GM10266 (cell line): ENCODE measurements around the gene OGDH.

Source experiments
- DNase-seq: peaks from one replicate; pipeline ENCODE4 v3.0.0; 2012; ENCODE audit errors: extremely low spot score
- TF ChIP-seq, protein P1 (sequence below): IDR thresholded peaks from 2 replicates; pipeline ENCODE4 v1.5.1; 2012; ENCODE audit warnings: mild to moderate bottlenecking, low read depth; ENCODE audit not compliant: control insufficient read depth, insufficient read depth; ENCODE audit errors: missing control alignments

Gene OGDH

DNA sequence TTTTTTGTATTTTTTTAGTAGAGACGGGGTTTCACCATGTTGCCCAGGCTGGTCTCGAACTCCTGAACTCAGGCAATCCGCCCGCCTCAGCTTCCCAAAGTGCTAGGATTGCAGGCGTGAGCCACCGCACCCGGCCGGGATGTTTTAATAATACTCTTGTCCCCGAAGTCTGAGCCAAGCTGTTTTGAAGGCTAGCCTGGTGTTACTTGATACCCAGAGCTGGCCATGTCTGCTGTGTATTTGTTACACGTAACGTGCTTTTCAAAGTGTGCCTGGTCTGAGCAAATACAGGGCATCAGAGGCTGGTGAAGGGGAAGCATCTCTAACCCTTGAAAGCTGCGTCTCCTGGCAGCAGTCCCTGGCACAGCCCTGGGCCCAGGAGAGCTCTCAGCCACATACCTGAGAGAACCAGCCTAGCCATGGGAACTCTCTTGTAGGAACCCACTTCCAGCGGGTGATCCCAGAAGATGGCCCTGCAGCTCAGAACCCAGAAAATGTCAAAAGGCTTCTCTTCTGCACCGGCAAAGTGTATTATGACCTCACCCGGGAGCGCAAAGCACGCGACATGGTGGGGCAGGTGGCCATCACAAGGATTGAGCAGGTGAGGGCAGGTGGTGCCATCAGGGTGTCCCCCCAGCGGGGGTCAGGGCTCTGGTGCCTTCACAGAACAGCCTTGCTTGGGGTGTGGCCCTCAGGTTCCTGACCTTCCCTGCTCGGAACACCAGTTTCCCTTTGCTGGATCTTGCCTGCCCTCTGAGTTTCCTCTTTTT is 100.5 kb downstream of the OGDH start:
- TF ChIP-seq, protein P1, sequence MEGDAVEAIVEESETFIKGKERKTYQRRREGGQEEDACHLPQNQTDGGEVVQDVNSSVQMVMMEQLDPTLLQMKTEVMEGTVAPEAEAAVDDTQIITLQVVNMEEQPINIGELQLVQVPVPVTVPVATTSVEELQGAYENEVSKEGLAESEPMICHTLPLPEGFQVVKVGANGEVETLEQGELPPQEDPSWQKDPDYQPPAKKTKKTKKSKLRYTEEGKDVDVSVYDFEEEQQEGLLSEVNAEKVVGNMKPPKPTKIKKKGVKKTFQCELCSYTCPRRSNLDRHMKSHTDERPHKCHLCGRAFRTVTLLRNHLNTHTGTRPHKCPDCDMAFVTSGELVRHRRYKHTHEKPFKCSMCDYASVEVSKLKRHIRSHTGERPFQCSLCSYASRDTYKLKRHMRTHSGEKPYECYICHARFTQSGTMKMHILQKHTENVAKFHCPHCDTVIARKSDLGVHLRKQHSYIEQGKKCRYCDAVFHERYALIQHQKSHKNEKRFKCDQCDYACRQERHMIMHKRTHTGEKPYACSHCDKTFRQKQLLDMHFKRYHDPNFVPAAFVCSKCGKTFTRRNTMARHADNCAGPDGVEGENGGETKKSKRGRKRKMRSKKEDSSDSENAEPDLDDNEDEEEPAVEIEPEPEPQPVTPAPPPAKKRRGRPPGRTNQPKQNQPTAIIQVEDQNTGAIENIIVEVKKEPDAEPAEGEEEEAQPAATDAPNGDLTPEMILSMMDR, result no peak
- peak; percentile 4 for DNase-seq

DNA sequence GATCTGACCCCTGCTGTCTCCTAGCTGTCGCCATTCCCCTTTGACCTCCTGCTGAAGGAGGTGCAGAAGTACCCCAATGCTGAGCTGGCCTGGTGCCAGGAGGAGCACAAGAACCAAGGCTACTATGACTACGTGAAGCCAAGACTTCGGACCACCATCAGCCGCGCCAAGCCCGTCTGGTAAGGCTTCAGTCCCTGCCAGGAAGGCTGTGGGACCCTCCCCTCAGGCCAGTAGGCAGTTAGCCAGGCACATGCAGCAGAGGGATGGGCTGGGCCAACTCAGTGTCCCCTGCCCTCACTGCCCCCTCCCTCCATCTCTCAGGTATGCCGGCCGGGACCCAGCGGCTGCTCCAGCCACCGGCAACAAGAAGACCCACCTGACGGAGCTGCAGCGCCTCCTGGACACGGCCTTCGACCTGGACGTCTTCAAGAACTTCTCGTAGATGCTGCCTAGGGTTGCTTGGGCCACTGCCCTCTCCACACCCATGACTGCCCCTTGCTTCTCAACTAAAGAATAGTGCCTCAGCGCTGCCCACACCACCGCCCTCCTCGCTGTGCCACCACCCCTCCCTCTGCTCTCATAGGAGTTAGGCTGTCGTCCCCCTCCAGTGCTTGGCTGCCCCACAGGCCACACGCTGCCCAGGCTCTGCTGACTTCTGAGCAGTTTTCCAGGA is 101.3 kb downstream of the OGDH start:
- DNase-seq, result no peak
- TF ChIP-seq, protein P1, result no peak

DNA sequence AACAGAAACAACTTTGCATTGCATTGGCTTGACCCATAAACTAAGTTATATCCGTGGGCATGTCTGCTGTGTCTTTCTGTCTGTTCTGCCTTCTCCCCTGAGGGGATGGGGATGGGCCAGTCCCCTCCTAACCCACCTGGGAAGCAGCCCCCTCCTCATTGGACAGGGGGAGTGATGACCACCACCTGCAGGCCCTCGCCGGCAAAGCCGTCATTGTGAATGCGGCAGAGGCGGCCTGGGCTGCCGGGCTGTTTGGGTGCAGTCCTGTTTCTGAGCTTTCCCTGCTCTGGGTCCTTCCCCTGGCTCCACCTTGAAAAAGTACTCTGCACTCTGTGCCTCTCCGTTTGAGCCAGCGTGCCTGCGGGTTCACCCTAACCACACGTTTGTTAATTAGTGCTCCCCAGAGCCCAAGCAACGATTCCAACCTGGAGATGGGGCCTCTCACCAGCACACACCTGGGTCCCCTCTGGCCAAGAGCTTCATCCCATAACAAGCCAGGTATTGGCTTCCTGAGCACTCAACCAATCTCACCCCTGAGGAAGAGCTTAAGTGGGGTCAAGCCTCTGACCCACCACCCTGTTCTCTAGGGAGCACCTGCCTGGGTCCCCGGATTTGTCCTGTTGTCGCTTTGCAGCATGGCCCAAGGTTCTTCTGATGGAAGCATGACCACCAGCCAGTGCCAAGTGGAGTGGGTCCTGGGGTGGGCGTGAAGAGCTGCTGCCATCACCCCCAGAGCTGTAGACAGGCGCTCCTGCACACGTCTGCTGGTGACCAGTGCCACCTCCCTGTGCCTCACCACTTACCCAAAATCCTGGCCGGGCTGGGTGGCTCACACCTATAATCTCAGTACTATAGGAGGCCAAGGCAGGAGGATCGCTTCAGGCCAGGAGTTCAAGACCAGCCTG is 102.8 kb downstream of the OGDH start:
- peak; percentile 2 for DNase-seq
- TF ChIP-seq, protein P1, result no peak

DNA sequence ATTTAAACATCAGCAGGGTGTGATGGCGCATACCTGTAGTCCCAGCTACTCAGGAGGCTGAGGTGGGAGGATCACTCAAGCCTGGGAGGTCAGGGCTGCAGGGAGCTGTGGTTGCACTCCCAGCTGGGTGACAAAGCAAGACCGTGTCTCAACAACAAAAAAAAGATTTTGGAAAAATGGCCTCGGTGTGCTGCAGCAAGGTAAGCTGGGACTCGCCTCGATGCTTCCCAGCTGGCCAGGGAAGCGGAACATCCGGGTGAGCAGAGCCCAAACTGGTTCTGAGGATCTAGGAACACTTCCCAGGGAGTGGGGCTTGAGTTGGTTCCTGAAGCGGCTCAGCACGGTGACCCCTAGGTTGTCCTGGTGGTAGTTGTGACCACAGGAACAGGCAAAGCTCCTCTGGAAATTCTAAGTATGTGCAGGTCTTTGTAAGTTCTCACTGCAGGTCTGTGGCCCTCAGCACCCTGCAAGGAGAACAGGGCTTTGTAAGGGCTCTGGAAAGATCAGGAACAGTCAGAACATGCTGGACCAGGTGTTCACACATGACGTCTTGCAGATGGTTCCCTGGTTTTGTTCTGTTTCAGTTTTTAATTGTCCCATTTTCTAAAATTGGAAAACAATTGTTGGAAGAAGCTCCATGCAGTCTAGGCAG is 103.6 kb downstream of the OGDH start:
- DNase-seq, result peak; percentile 5
- TF ChIP-seq, protein P1, result no peak

DNA sequence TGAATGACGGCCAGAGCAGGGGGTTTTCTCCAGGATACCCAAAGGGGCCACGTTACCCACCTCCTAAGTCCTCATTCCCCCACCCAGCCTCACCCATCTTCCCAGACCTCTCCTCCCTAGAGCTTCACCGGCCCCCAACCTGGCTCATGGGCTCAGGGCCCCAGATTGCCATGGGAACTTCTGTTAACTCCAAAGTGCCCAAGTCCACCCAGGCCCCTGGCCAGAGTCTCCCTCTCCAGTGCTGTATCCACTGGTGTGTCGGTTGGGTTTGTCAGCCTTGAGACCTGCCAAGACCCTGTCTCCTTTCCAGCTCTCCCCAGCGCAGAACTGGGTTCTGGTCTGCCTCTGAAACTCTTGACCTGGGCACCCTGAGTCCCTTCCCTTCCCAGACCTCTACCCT is 105.1 kb downstream of the OGDH start:
- peak; percentile 3 for DNase-seq
- TF ChIP-seq, protein P1, result no peak

DNA sequence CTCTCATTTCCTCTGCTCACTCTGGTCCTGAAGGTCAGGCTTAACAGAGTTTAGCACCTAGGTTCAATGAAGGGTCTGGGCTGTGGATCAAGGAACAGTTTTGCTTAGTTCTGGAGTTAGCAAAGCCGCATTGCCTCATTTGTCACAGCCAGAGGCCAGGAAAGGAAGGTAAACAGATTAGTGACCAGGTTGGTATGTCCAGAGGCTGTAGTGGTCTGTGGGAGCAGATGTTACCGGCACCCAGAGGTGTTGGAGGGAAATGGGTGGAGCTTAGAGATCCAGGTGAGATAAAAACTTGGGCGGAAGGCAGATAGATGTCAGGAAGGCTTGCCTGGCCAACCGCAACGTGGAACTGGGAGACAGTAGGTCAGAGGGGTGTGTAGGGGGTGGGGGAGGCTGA is 105.6 kb downstream of the OGDH start:
- TF ChIP-seq, protein P1, result no peak

More for the DNA sequence above, 105.6 kb downstream of the OGDH start:
- peak; percentile 2 for DNase-seq
